ENCODE data around the gene MAP3K14. TPM values are rescaled to one million over a fixed set of nuclear protein-coding genes. Genes with fewer than 3 reads are reported as not detected.
A peak's percentile ranks its signal among the peaks of the same experiment; 100 is the strongest.

Gene MAP3K14
- total and polyA plus RNA-seq, 10 of the 15 experiments (the other 5 are each of a cell fraction or from before 2014, with no cell fraction given), result 2.1 to 33.3 (median 19.7) TPM

DNA sequence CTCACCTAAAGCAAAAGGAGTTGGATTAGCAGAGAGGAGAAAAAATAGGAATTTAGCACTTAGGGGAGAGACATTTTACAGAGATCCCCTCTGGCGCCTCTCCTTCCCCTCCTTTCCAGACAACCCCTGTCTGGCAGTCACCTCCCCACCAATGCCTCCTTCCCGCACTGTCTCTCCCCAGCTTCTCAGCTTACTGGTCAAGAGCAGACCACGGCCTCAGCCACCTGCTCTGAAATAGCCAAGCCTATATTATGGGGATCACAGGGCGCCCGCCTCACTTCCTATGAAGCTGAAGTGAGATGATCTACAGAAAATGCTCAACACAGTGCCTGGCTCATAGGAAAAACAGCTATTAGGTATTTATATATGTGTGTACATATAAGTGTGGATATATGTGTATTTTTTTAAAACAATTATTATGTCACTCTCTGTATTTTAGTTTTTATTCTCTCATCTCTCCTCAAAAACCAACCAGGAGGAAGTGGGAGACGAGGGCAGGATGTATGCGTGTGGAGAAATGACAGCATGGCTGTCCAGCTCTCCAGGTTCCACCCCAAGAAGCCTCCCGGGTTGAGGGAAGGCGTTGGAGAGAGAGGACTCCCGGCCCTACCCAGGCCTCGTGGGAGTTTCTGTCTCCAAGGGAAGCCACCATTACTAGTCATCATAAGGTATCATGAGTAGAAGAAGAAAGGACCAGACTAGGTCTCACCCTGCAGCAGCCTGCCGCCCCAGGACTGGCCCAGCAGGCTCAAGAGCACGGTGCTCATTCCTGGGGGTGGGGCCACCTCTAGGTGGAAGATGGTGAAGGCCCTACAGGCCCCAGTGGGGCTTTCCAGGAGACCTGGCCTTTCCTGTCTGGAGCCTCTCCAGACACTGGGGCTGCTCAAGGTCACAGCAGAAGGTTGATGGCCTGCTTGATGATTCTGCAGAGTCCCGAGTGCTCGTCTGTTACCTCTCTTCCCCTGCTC lies 27.2 kb downstream of the MAP3K14 start:
- no peaks in the 10 kb centered on the region for H3K9me3 ChIP-seq (replicated peaks; ENCODE audit: control insufficient read depth, insufficient read depth, low read length)
- ChIA-PET POLR2A (interaction anchor here (7.1 kb wide), 1 partner anchor 23 kb away, joined by 62 read pairs; no protein-coding TSS in a partner anchor), CTCF (interaction anchor here (1.1 to 3.1 kb wide), 3 partner anchors 12 to 91 kb away, joined by 3 to 20 read pairs (median 5); no protein-coding TSS in a partner anchor), SMC1A (ENCODE audit: uncharacterized antibody, unreplicated experiment) (interaction anchor here (1.0 to 2.1 kb wide), 3 partner anchors 12 to 23 kb away, joined by 3 to 10 read pairs (median 4); no protein-coding TSS in a partner anchor), RAD21 (ENCODE audit: unreplicated experiment) (interaction anchor here (1.2 to 1.8 kb wide), 3 partner anchors 12 to 91 kb away, joined by 3 to 6 read pairs (median 4); no protein-coding TSS in a partner anchor)
- no peak overlapping the region for H3K27ac ChIP-seq (ENCODE audit: control insufficient read depth, insufficient read depth)
- peaks cover 45% of the 10 kb centered on the region in 2 experiments for H3K36me3 ChIP-seq (ENCODE audit: control insufficient read depth in 2 of 2, insufficient read depth in 2 of 2, low read length in 1 of 2)
- H3K27me3 ChIP-seq (replicated peaks in 1 of 2; ENCODE audit: control insufficient read depth in 2 of 2, insufficient read depth in 2 of 2, low read length in 1 of 2), result no peaks in the 10 kb centered on the region
- intact Hi-C loops (cut with micrococcal nuclease; ENCODE audit: unreplicated experiment) (no loop called here), in situ Hi-C loops (cut with MboI) (no loop called here)
- WGBS (ENCODE audit: insufficient coverage, insufficient replicate concordance, low lambda C conversion rate, missing lambda C conversion rate), result 83% methylated on average over 15 of the region's 15 CpGs
- no peak overlapping the region for H2AFZ ChIP-seq (ENCODE audit: control insufficient read depth, low read depth, low read length)
- H3K79me2 ChIP-seq (ENCODE audit: control insufficient read depth, insufficient read depth, low read length), result peaks cover 40% of the 10 kb centered on the region
- H3K4me3 ChIP-seq, result no peak overlapping the region
- no peak for DNase-seq (ENCODE audit: low read depth, low spot score)
- H3K9ac ChIP-seq (ENCODE audit: control insufficient read depth, insufficient read depth, low read length), result no peak overlapping the region
- FAIRE-seq, result no peak
- H3K4me1 ChIP-seq (ENCODE audit: control insufficient read depth, insufficient read depth, low read length), result peaks cover 45% of the 10 kb centered on the region
- H4K20me1 ChIP-seq (ENCODE audit: control insufficient read depth, insufficient read depth), result no peaks in the 10 kb centered on the region
- no peak overlapping the region for H3K4me2 ChIP-seq (ENCODE audit: control insufficient read depth, insufficient read depth)
- no peak for ATAC-seq
- TF ChIP-seq SMAD5 (IDR thresholded peaks at IDR 0.05; ENCODE audit: low read depth) (0 out of 2 replicates have a peak, but pooled peaks have one; percentile 34), WRNIP1 (IDR thresholded peaks at IDR 0.05; ENCODE audit: borderline replicate concordance, low read depth, low read length) (no peak)
- BruUV-seq (replicated peaks), result no TSS peak

DNA sequence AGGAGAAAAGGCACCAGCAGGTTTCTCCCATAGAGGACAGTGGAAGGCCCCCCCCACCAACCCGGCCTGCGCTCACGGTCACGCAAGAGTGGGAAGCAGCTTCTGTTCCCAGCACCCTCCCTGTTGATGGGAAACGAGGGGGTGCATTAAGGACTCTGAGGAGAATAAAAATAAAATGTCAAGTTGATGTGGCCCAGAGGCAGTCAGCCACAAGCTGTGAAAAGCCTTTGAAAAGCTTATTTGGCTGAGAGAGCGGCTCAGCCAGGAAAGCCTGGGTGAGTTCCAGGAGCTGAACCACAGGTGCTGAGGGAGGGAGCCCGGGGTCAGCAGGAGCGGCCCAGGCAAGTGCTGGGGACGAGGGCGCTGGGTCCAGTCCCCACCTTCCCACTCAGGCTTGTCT lies 28.0 kb downstream of the MAP3K14 start:
- no peak overlapping the region for H3K4me3 ChIP-seq
- WGBS (ENCODE audit: insufficient coverage, insufficient replicate concordance, low lambda C conversion rate, missing lambda C conversion rate), result 98% methylated on average over 10 of the region's 10 CpGs
- RAD21 ChIA-PET (ENCODE audit: unreplicated experiment), result interaction anchor here (1.2 to 1.8 kb wide), 4 partner anchors 11 to 96 kb away, joined by 3 to 6 read pairs (median 5); no protein-coding TSS in a partner anchor
- FAIRE-seq (no peak), DNase-seq (ENCODE audit: low read depth, low spot score) (no peak), ATAC-seq (no peak)
- POLR2A ChIA-PET, result interaction anchor here (0.6 kb wide), 1 partner anchor 13 kb away, joined by 3 read pairs; no protein-coding TSS in a partner anchor
- peaks cover 32% of the 10 kb centered on the region for H3K79me2 ChIP-seq (ENCODE audit: control insufficient read depth, insufficient read depth, low read length)
- no peak overlapping the region for H3K27ac ChIP-seq (ENCODE audit: control insufficient read depth, insufficient read depth)
- H3K27me3 ChIP-seq (replicated peaks in 1 of 2; ENCODE audit: control insufficient read depth in 2 of 2, insufficient read depth in 2 of 2, low read length in 1 of 2), result no peaks in the 10 kb centered on the region
- H3K4me1 ChIP-seq (ENCODE audit: control insufficient read depth, insufficient read depth, low read length), result peaks cover 37% of the 10 kb centered on the region
- no TSS peak for BruUV-seq (replicated peaks)
- H4K20me1 ChIP-seq (ENCODE audit: control insufficient read depth, insufficient read depth), result no peaks in the 10 kb centered on the region
- peaks cover 43 to 52% of the 10 kb centered on the region in 2 experiments for H3K36me3 ChIP-seq (ENCODE audit: control insufficient read depth in 2 of 2, insufficient read depth in 2 of 2, low read length in 1 of 2)
- in situ Hi-C loops (cut with MboI) (no loop called here), intact Hi-C loops (cut with micrococcal nuclease; ENCODE audit: unreplicated experiment) (no loop called here)
- no peak overlapping the region for H2AFZ ChIP-seq (ENCODE audit: control insufficient read depth, low read depth, low read length)
- no peaks in the 10 kb centered on the region for H3K9me3 ChIP-seq (replicated peaks; ENCODE audit: control insufficient read depth, insufficient read depth, low read length)
- no peak overlapping the region for H3K4me2 ChIP-seq (ENCODE audit: control insufficient read depth, insufficient read depth)
- SMC1A ChIA-PET (ENCODE audit: uncharacterized antibody, unreplicated experiment), result interaction anchor here (0.8 to 2.1 kb wide), 3 partner anchors 12 to 24 kb away, joined by 3 to 10 read pairs (median 4); no protein-coding TSS in a partner anchor
- H3K9ac ChIP-seq (ENCODE audit: control insufficient read depth, insufficient read depth, low read length), result no peak overlapping the region
- CTCF ChIA-PET, result interaction anchor here (0.7 to 3.1 kb wide), 3 partner anchors 11 to 53 kb away, joined by 3 to 20 read pairs (median 5); no protein-coding TSS in a partner anchor
- TF ChIP-seq CBFB (IDR thresholded peaks at IDR 0.05; ENCODE audit: low read depth) (no peak), CREM (IDR thresholded peaks at IDR 0.05; ENCODE audit: low read depth) (no peak), ZBED1 (IDR thresholded peaks at IDR 0.05; ENCODE audit: borderline replicate concordance) (no peak), IRF4 (IDR thresholded peaks at IDR 0.05; ENCODE audit: low read depth, low read length) (no peak), ZNF24 (IDR thresholded peaks at IDR 0.05) (no peak), RUNX3 (IDR thresholded peaks at IDR 0.05; ENCODE audit: low read length) (no peak)
- TF ChIP-seq, protein P1, sequence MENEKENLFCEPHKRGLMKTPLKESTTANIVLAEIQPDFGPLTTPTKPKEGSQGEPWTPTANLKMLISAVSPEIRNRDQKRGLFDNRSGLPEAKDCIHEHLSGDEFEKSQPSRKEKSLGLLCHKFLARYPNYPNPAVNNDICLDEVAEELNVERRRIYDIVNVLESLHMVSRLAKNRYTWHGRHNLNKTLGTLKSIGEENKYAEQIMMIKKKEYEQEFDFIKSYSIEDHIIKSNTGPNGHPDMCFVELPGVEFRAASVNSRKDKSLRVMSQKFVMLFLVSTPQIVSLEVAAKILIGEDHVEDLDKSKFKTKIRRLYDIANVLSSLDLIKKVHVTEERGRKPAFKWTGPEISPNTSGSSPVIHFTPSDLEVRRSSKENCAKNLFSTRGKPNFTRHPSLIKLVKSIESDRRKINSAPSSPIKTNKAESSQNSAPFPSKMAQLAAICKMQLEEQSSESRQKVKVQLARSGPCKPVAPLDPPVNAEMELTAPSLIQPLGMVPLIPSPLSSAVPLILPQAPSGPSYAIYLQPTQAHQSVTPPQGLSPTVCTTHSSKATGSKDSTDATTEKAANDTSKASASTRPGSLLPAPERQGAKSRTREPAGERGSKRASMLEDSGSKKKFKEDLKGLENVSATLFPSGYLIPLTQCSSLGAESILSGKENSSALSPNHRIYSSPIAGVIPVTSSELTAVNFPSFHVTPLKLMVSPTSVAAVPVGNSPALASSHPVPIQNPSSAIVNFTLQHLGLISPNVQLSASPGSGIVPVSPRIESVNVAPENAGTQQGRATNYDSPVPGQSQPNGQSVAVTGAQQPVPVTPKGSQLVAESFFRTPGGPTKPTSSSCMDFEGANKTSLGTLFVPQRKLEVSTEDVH (IDR thresholded peaks at IDR 0.05; ENCODE audit: low read depth, partially characterized antibody), result no peak
- TF ChIP-seq, protein P2, sequence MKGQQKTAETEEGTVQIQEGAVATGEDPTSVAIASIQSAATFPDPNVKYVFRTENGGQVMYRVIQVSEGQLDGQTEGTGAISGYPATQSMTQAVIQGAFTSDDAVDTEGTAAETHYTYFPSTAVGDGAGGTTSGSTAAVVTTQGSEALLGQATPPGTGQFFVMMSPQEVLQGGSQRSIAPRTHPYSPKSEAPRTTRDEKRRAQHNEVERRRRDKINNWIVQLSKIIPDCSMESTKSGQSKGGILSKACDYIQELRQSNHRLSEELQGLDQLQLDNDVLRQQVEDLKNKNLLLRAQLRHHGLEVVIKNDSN (IDR thresholded peaks at IDR 0.05; ENCODE audit: borderline replicate concordance, extremely low read length, insufficient read depth, low read depth, low read length), result no peak

Data from GM12878 (cell line).